ENCODE results near the gene FAM135A.

The FAM135A gene

GRCh38 chr6:70380252-70380651, 33.1 kb upstream of the FAM135A start:
- Histone ChIP-seq H3K27ac (ENCODE audit: low read length) (no peak overlapping the region), H3K4me1 (ENCODE audit: control insufficient read depth in 1 of 2, insufficient read depth in 2 of 2, low read length in 2 of 2) (no peaks in the 10 kb centered on the region), H3K4me3 (ENCODE audit: low read depth in 1 of 2, low read length in 2 of 2) (no peak overlapping the region), H3K27me3 (ENCODE audit: low read depth, low read length) (no peaks in the 10 kb centered on the region), H3K9me3 (ENCODE audit: control insufficient read depth in 1 of 2, low read length in 2 of 2) (no peaks in the 10 kb centered on the region), H3K36me3 (ENCODE audit: control insufficient read depth in 1 of 2, insufficient read depth in 2 of 2, low read length in 2 of 2) (no peaks in the 10 kb centered on the region)

GRCh38 chr6:70380771-70381416, 32.4 kb upstream of the FAM135A start:
- H3K4me1 ChIP-seq (ENCODE audit: control insufficient read depth in 1 of 2, insufficient read depth in 2 of 2, low read length in 2 of 2) = no peaks in the 10 kb centered on the region
- no peak overlapping the region for H3K27ac ChIP-seq (ENCODE audit: low read length)
- H3K9me3 ChIP-seq (ENCODE audit: control insufficient read depth in 1 of 2, low read length in 2 of 2) = no peaks in the 10 kb centered on the region
- H3K4me3 ChIP-seq (ENCODE audit: low read depth in 1 of 2, low read length in 2 of 2) = no peak overlapping the region
- H3K36me3 ChIP-seq (ENCODE audit: control insufficient read depth in 1 of 2, insufficient read depth in 2 of 2, low read length in 2 of 2) = no peaks in the 10 kb centered on the region
- no peaks in the 10 kb centered on the region for H3K27me3 ChIP-seq (ENCODE audit: low read depth, low read length)

- H3K9me3 ChIP-seq (ENCODE audit: control insufficient read depth in 1 of 2, low read length in 2 of 2) = no peaks in the 10 kb centered on the region
- no peaks in the 10 kb centered on the region for H3K36me3 ChIP-seq (ENCODE audit: control insufficient read depth in 1 of 2, insufficient read depth in 2 of 2, low read length in 2 of 2)
Measured at GRCh38 chr6:70381417-70381782, 31.9 kb upstream of the FAM135A start.

GRCh38 chr6:70385901-70386300, 27.4 kb upstream of the FAM135A start:
- no peak overlapping the region for H3K4me3 ChIP-seq (ENCODE audit: low read depth in 1 of 2, low read length in 2 of 2)
- no peaks in the 10 kb centered on the region for H3K9me3 ChIP-seq (ENCODE audit: control insufficient read depth in 1 of 2, low read length in 2 of 2)
- H3K27ac ChIP-seq (ENCODE audit: low read length) = no peak overlapping the region
- no peaks in the 10 kb centered on the region for H3K36me3 ChIP-seq (ENCODE audit: control insufficient read depth in 1 of 2, insufficient read depth in 2 of 2, low read length in 2 of 2)
- no peaks in the 10 kb centered on the region for H3K4me1 ChIP-seq (ENCODE audit: control insufficient read depth in 1 of 2, insufficient read depth in 2 of 2, low read length in 2 of 2)
- no peaks in the 10 kb centered on the region for H3K27me3 ChIP-seq (ENCODE audit: low read depth, low read length)

More at GRCh38 chr6:70381417-70381782, 31.9 kb upstream of the FAM135A start:
- Histone ChIP-seq H3K4me3 (ENCODE audit: low read depth in 1 of 2, low read length in 2 of 2) (no peak overlapping the region), H3K4me1 (ENCODE audit: control insufficient read depth in 1 of 2, insufficient read depth in 2 of 2, low read length in 2 of 2) (no peaks in the 10 kb centered on the region), H3K27ac (ENCODE audit: low read length) (no peak overlapping the region), H3K27me3 (ENCODE audit: low read depth, low read length) (no peaks in the 10 kb centered on the region)

GRCh38 chr6:70388814-70389213, 24.5 kb upstream of the FAM135A start:
- Histone ChIP-seq H3K27me3 (ENCODE audit: low read depth, low read length) (no peaks in the 10 kb centered on the region), H3K9me3 (ENCODE audit: control insufficient read depth in 1 of 2, low read length in 2 of 2) (no peaks in the 10 kb centered on the region), H3K27ac (ENCODE audit: low read length) (no peak overlapping the region), H3K4me3 (ENCODE audit: low read depth in 1 of 2, low read length in 2 of 2) (no peak overlapping the region), H3K36me3 (ENCODE audit: control insufficient read depth in 1 of 2, insufficient read depth in 2 of 2, low read length in 2 of 2) (no peaks in the 10 kb centered on the region), H3K4me1 (ENCODE audit: control insufficient read depth in 1 of 2, insufficient read depth in 2 of 2, low read length in 2 of 2) (no peaks in the 10 kb centered on the region)

GRCh38 chr6:70389261-70389660, 24.0 kb upstream of the FAM135A start:
- H3K36me3 ChIP-seq (ENCODE audit: control insufficient read depth in 1 of 2, insufficient read depth in 2 of 2, low read length in 2 of 2) = no peaks in the 10 kb centered on the region
- H3K9me3 ChIP-seq (ENCODE audit: control insufficient read depth in 1 of 2, low read length in 2 of 2) = no peaks in the 10 kb centered on the region
- no peak overlapping the region for H3K4me3 ChIP-seq (ENCODE audit: low read depth in 1 of 2, low read length in 2 of 2)
- no peaks in the 10 kb centered on the region for H3K4me1 ChIP-seq (ENCODE audit: control insufficient read depth in 1 of 2, insufficient read depth in 2 of 2, low read length in 2 of 2)
- H3K27me3 ChIP-seq (ENCODE audit: low read depth, low read length) = no peaks in the 10 kb centered on the region
- H3K27ac ChIP-seq (ENCODE audit: low read length) = no peak overlapping the region

- no peaks in the 10 kb centered on the region for H3K9me3 ChIP-seq (ENCODE audit: control insufficient read depth in 1 of 2, low read length in 2 of 2)
- no peak overlapping the region for H3K27ac ChIP-seq (ENCODE audit: low read length)
- no peaks in the 10 kb centered on the region for H3K27me3 ChIP-seq (ENCODE audit: low read depth, low read length)
- H3K4me1 ChIP-seq (ENCODE audit: control insufficient read depth in 1 of 2, insufficient read depth in 2 of 2, low read length in 2 of 2) = no peaks in the 10 kb centered on the region
- H3K4me3 ChIP-seq (ENCODE audit: low read depth in 1 of 2, low read length in 2 of 2) = no peak overlapping the region
- no peaks in the 10 kb centered on the region for H3K36me3 ChIP-seq (ENCODE audit: control insufficient read depth in 1 of 2, insufficient read depth in 2 of 2, low read length in 2 of 2)
Measured at GRCh38 chr6:70390067-70390466, 23.2 kb upstream of the FAM135A start.

- no peaks in the 10 kb centered on the region for H3K9me3 ChIP-seq (ENCODE audit: control insufficient read depth in 1 of 2, low read length in 2 of 2)
- peak overlapping the region in 1 of 2 donors; percentile 4 for H3K4me3 ChIP-seq (ENCODE audit: low read depth in 1 of 2, low read length in 2 of 2)
- no peak overlapping the region for H3K27ac ChIP-seq (ENCODE audit: low read length)
- H3K4me1 ChIP-seq (ENCODE audit: control insufficient read depth in 1 of 2, insufficient read depth in 2 of 2, low read length in 2 of 2) = no peaks in the 10 kb centered on the region
- H3K36me3 ChIP-seq (ENCODE audit: control insufficient read depth in 1 of 2, insufficient read depth in 2 of 2, low read length in 2 of 2) = no peaks in the 10 kb centered on the region
- no peaks in the 10 kb centered on the region for H3K27me3 ChIP-seq (ENCODE audit: low read depth, low read length)
Measured at GRCh38 chr6:70391492-70391891, 21.8 kb upstream of the FAM135A start.

- no peaks in the 10 kb centered on the region for H3K27me3 ChIP-seq (ENCODE audit: low read depth, low read length)
Measured at GRCh38 chr6:70394518-70395300, 18.6 kb upstream of the FAM135A start.

GRCh38 chr6:70395301-70395672, 18.0 kb upstream of the FAM135A start:
- no peak overlapping the region for H3K27ac ChIP-seq (ENCODE audit: low read length)
- no peaks in the 10 kb centered on the region for H3K4me1 ChIP-seq (ENCODE audit: control insufficient read depth in 1 of 2, insufficient read depth in 2 of 2, low read length in 2 of 2)
- no peaks in the 10 kb centered on the region for H3K27me3 ChIP-seq (ENCODE audit: low read depth, low read length)

More at GRCh38 chr6:70394518-70395300, 18.6 kb upstream of the FAM135A start:
- Histone ChIP-seq H3K4me1 (ENCODE audit: control insufficient read depth in 1 of 2, insufficient read depth in 2 of 2, low read length in 2 of 2) (no peaks in the 10 kb centered on the region), H3K27ac (ENCODE audit: low read length) (no peak overlapping the region), H3K4me3 (ENCODE audit: low read depth in 1 of 2, low read length in 2 of 2) (no peak overlapping the region), H3K9me3 (ENCODE audit: control insufficient read depth in 1 of 2, low read length in 2 of 2) (no peaks in the 10 kb centered on the region), H3K36me3 (ENCODE audit: control insufficient read depth in 1 of 2, insufficient read depth in 2 of 2, low read length in 2 of 2) (no peaks in the 10 kb centered on the region)

GRCh38 chr6:70396163-70396562, 17.1 kb upstream of the FAM135A start:
- Histone ChIP-seq H3K4me1 (ENCODE audit: control insufficient read depth in 1 of 2, insufficient read depth in 2 of 2, low read length in 2 of 2) (no peaks in the 10 kb centered on the region), H3K4me3 (ENCODE audit: low read depth in 1 of 2, low read length in 2 of 2) (no peak overlapping the region), H3K9me3 (ENCODE audit: control insufficient read depth in 1 of 2, low read length in 2 of 2) (no peaks in the 10 kb centered on the region), H3K27ac (ENCODE audit: low read length) (no peak overlapping the region), H3K36me3 (ENCODE audit: control insufficient read depth in 1 of 2, insufficient read depth in 2 of 2, low read length in 2 of 2) (no peaks in the 10 kb centered on the region), H3K27me3 (ENCODE audit: low read depth, low read length) (no peaks in the 10 kb centered on the region)

More at GRCh38 chr6:70395301-70395672, 18.0 kb upstream of the FAM135A start:
- no peaks in the 10 kb centered on the region for H3K36me3 ChIP-seq (ENCODE audit: control insufficient read depth in 1 of 2, insufficient read depth in 2 of 2, low read length in 2 of 2)
- no peaks in the 10 kb centered on the region for H3K9me3 ChIP-seq (ENCODE audit: control insufficient read depth in 1 of 2, low read length in 2 of 2)
- no peak overlapping the region for H3K4me3 ChIP-seq (ENCODE audit: low read depth in 1 of 2, low read length in 2 of 2)

All from muscle layer of duodenum (tissue), 2 donors.